Suprapubic skin (tissue), 4 donors: ENCODE results near the gene CLCN2. TPM values are rescaled to one million over a fixed set of nuclear protein-coding genes. Genes with fewer than 3 reads are reported as not detected.
A peak's percentile ranks its signal among the peaks of the same experiment; 100 is the strongest.

Experiments used
- DNase-seq, 2 donors: peaks; one replicate each; pipeline ENCODE4 v3.0.0-alpha.2; 2019; ENCODE audit warnings: low spot score in 2 of 2
- H3K27ac ChIP-seq: fragments of 200-600 bp; sonication (generic); one replicate; pipeline ENCODE4 v1.5.1; 2019
- H3K27me3 ChIP-seq: fragments of 200-600 bp; sonication (generic); one replicate; pipeline ENCODE4 v1.5.1; 2019
- H3K36me3 ChIP-seq: fragments of 200-600 bp; sonication (generic); one replicate; pipeline ENCODE4 v1.5.1; 2019
- H3K4me1 ChIP-seq: fragments of 200-600 bp; sonication (generic); one replicate; pipeline ENCODE4 v1.5.1; 2019
- H3K4me3 ChIP-seq: fragments of 200-600 bp; sonication (generic); one replicate; pipeline ENCODE4 v1.5.1; 2019; ENCODE audit warnings: mild to moderate bottlenecking
- H3K9me3 ChIP-seq: fragments of 200-600 bp; sonication (generic); one replicate; pipeline ENCODE4 v1.5.1; 2019
- CTCF ChIP-seq, 2 donors: fragments of 200-600 bp in 1 of 2; fragments of 450-650 bp in 1 of 2; sonication (generic) in 1 of 2; IDR thresholded peaks; one replicate each; pipeline ENCODE4 v1.5.1; 2016 to 2019; ENCODE audit warnings: antibody characterized with exemption in 2 of 2, mild to moderate bottlenecking in 1 of 2, moderate library complexity in 1 of 2
- EP300 ChIP-seq: sonication (generic); formaldehyde crosslinking; IDR thresholded peaks from one replicate; pipeline ENCODE4 v1.6.1; 2017; ENCODE audit warnings: antibody characterized with exemption
- POLR2A ChIP-seq, 2 donors: fragments of 450-650 bp; IDR thresholded peaks; one replicate each; pipeline ENCODE4 v1.6.1; 2017; ENCODE audit warnings: antibody characterized with exemption in 2 of 2, mild to moderate bottlenecking in 2 of 2, moderate library complexity in 2 of 2
- POLR2AphosphoS5 ChIP-seq, 3 donors: sonication (generic); formaldehyde crosslinking; IDR thresholded peaks; one replicate each; pipeline ENCODE4 v1.6.1; 2017; ENCODE audit warnings: antibody characterized with exemption in 3 of 3
- WGBS: methylation state at CpG from one replicate; pipeline ENCODE4 v1.1.5; 2018; 5-methylcytosine and 5-hydroxymethylcytosine counted together
- total RNA-seq, 4 donors: library from RNA; depleted of rRNA; stranded (reverse); fragments of >200 nt; gene quantifications; one replicate each; pipeline ENCODE4 v1.1.0, GENCODE V29; 2016

CLCN2 gene
- total RNA-seq, 4 donors from 2014 or later: 2.1 to 7.9 (median 3.5) TPM

GRCh38 chr3:184335661-184336546 is 25.5 kb downstream of the CLCN2 start:
- Histone ChIP-seq H3K36me3 (peaks cover 42% of the 10 kb centered on the region), H3K4me1 (peaks cover 67% of the 10 kb centered on the region), H3K9me3 (no peaks in the 10 kb centered on the region), H3K4me3 (peak overlapping the region; percentile 74), H3K27me3 (no peaks in the 10 kb centered on the region), H3K27ac (peak overlapping the region; percentile 94)
- DNase-seq: peak; percentile 91 to 92
- TF ChIP-seq POLR2AphosphoS5 (IDR thresholded peaks at IDR 0.05): peak in 1 of 3 donors; percentile 66
- peak in 1 of 2 donors; percentile 51 for TF ChIP-seq POLR2A (IDR thresholded peaks at IDR 0.05)
- no peak for TF ChIP-seq CTCF (IDR thresholded peaks at IDR 0.05)
- TF ChIP-seq EP300: peak; percentile 43
- WGBS: 1% methylated on average over 37 of the region's 77 CpGs

GRCh38 chr3:184335291-184335660 is 26.1 kb downstream of the CLCN2 start:
- peaks cover 63% of the 10 kb centered on the region for H3K4me1 ChIP-seq
- 34% methylated on average over 4 of the region's 4 CpGs for WGBS
- TF ChIP-seq EP300: no peak
- no peak for TF ChIP-seq POLR2A (IDR thresholded peaks at IDR 0.05)
- no peak for TF ChIP-seq POLR2AphosphoS5 (IDR thresholded peaks at IDR 0.05)
- no peak for TF ChIP-seq CTCF (IDR thresholded peaks at IDR 0.05)
- DNase-seq: no peak
- H3K27me3 ChIP-seq: no peaks in the 10 kb centered on the region
- H3K4me3 ChIP-seq: peak overlapping the region; percentile 74
- peaks cover 48% of the 10 kb centered on the region for H3K36me3 ChIP-seq
- H3K9me3 ChIP-seq: no peaks in the 10 kb centered on the region
- peak overlapping the region; percentile 94 for H3K27ac ChIP-seq

GRCh38 chr3:184334470-184335158 is 26.8 kb downstream of the CLCN2 start:
- Histone ChIP-seq H3K27ac (peak overlapping the region; percentile 94), H3K4me1 (peaks cover 59% of the 10 kb centered on the region), H3K27me3 (no peaks in the 10 kb centered on the region), H3K36me3 (peaks cover 55% of the 10 kb centered on the region), H3K4me3 (no peak overlapping the region), H3K9me3 (no peaks in the 10 kb centered on the region)
- 75% methylated on average over 12 of the region's 15 CpGs for WGBS
- TF ChIP-seq POLR2AphosphoS5 (IDR thresholded peaks at IDR 0.05) (no peak), EP300 (no peak)
- DNase-seq: no peak

GRCh38 chr3:184333700-184334099 is 27.7 kb downstream of the CLCN2 start:
- Histone ChIP-seq H3K4me1 (peaks cover 49% of the 10 kb centered on the region), H3K9me3 (no peaks in the 10 kb centered on the region), H3K27ac (peak overlapping the region; percentile 46), H3K27me3 (no peaks in the 10 kb centered on the region), H3K36me3 (peaks cover 64% of the 10 kb centered on the region), H3K4me3 (no peak overlapping the region)
- 82% methylated on average over 2 of the region's 3 CpGs for WGBS
- TF ChIP-seq POLR2A (IDR thresholded peaks at IDR 0.05) (no peak), CTCF (IDR thresholded peaks at IDR 0.05) (no peak), POLR2AphosphoS5 (IDR thresholded peaks at IDR 0.05) (no peak), EP300 (no peak)
- DNase-seq: no peak

- Histone ChIP-seq H3K27ac (peak overlapping the region; percentile 46), H3K36me3 (peaks cover 69% of the 10 kb centered on the region), H3K4me3 (no peak overlapping the region), H3K9me3 (no peaks in the 10 kb centered on the region), H3K4me1 (peaks cover 44% of the 10 kb centered on the region), H3K27me3 (no peaks in the 10 kb centered on the region)
- 82% methylated on average over 6 of the region's 6 CpGs for WGBS
- no peak for DNase-seq
- TF ChIP-seq EP300 (no peak), CTCF (IDR thresholded peaks at IDR 0.05) (no peak), POLR2AphosphoS5 (IDR thresholded peaks at IDR 0.05) (no peak), POLR2A (IDR thresholded peaks at IDR 0.05) (no peak)
These were observed 28.2 kb downstream of the CLCN2 start for GRCh38 chr3:184333190-184333589.
